DMS 273 (cell line): Measurements from ENCODE around the gene CLDN14.

Experiments used
- DNase-seq: peaks from one replicate; lab custom pipeline; 2025; ENCODE audit not compliant: unreplicated experiment; lab: John Stamatoyannopoulos, UW

CLDN14 gene

DNA sequence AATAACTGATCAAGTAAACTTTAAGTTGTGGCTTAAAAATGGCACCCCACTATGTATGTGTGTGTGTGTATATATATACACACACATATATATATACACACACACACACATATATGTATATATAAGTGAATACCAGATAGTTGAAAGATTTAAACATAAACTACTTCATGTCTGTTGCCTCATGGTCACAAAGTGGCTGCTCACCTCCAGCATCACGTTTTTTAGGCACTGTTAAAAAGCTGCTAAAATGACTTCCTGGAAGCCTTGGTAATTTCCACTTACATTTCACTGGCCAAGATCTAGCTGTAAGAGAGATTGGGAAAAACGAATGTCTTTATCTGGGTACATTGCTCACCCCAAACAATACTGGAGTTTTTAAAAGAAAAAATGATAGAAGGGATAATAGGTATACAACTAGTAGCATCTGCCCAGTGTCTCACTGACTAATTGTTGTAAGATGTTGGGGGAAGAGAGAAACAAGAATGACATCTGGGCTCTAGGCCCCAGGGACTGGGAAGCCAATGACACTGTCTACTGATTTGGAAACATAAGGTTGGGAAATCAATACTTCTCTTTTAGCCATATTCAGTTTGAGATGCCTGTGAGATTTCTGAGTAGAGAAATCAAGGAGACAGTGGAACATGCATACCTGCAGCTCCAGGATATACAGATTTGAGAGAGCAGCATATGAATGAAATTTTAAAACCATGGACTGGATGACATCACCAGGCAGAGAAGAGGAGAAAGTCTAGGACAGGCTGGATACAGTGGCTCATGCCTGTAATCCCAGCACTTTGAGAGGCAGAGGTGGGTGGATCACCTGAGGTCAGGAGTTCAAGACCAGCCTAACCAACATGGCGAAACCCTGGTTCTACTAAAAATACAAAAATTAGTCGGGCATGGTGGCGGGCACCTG lies 42.8 kb downstream of the CLDN14 start:
- no peak for DNase-seq

GRCh38 chr21:36434144-36434543 lies 45.8 kb downstream of the CLDN14 start:
- no peak for DNase-seq

DNA sequence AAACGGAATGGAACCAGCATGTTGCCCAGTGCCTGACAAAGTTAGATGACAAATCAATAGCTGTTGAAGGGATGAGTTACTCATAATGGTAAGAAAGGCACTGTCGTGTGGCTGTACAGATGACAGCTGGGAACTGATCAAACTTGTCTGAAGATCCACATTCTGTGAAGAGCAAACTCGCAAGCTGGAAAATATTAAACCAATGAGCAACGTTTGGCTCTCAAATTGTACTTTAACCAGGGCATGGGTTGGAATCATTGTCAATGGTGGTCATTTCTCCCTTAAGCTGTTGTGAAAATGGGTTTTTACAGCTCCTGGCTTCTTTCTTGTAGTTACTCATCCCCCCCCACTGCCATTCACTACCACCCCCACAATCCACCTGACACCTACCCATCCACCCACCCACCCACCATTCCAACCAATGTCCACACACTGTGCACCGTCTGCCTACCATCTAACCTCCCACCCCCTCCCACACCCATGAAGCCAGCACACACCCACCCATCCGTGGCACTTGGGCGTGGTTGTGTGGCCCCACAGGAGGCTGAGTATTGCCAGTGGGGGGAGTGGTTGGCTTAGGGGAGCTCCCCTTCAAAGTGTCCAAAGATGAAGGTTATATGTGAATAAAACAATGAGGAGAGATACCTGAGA lies 46.7 kb downstream of the CLDN14 start:
- DNase-seq, result no peak

- DNase-seq, result no peak
Measured at GRCh38 chr21:36431252-36431651, 48.7 kb downstream of the CLDN14 start.

DNA sequence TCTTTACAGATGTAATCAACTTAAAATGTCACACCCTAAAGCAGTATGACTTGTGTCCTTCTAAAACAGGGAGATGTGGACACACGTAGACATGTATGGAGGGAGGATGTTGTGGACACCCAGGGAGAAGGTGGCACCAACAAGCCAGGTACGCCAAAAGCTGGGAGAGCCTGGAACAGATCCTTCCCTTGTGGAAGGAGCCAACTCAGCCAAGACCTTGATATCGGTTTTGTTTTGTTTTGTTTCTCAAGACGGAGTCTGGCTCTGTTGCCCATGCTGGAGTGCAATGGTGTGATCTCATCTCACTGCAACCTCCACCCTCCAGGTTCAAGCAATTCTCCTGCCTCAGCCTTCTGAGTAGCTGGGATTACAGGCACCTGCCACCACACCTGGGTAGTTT lies 49.1 kb downstream of the CLDN14 start:
- DNase-seq, result no peak

DNA sequence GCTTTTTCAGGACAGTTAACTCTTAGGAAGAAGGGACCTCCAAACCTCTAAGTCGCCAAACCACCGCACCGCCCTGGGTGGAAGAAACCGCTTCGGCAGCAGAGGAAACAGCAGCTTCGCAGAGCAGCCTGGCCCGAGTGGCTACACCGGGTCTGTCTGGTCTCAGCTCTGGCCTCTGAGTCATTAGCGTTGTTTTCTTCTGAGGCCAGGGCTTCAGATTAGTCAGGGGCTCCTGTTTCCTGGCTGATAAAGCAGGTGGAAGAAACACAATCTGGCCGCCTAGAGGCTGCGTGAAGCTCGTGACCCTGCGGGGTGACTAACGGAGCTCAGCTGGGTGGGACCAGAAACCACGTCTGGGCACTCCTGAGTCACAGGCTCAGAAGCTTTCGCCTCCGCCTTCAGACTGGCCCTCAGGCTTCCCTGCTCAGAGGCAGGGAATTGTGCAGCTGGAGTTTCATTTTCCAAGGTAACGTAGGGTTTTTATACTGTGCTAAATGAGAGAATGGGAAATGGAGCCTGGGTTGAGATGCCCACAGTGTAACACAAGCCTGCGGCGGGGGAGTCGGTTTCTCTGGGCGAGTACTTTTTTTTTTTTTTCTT lies 49.9 kb downstream of the CLDN14 start:
- peak; percentile 77 for DNase-seq

DNA sequence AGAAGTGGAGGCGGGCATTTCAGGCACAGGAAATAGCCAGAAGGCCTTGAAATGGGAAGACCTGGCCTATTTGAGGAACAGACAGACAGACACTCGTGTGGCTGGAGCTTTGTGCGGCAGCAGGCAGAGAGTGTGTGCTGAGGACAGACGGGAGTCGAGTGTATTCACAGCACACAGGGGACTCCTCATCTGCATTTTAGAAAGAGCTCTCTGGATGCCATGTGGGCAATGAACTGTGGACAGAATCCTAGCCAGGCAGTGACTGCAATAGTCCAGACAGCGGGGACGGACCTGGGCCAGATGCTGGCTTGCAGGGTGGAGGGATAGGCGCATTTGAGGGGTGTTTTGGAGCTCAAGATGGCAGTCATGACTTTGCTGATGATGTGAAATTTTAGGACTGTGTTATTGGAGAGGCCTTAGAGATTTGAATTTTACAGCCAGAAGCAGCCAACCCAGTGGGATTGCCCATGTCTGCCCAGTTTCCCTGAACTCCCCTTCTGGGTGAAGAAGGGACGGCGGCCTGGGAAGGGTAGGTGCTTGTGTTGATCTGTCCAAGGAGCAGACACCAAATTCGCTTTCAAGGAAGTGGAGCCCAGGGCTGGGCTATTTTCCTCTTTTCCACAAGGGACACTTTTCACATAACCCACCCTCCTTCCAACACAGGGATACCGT lies 51.0 kb downstream of the CLDN14 start:
- peak; percentile 60 for DNase-seq

- DNase-seq, result no peak
Measured at GRCh38 chr21:36427502-36427901, 52.4 kb downstream of the CLDN14 start.

DNA sequence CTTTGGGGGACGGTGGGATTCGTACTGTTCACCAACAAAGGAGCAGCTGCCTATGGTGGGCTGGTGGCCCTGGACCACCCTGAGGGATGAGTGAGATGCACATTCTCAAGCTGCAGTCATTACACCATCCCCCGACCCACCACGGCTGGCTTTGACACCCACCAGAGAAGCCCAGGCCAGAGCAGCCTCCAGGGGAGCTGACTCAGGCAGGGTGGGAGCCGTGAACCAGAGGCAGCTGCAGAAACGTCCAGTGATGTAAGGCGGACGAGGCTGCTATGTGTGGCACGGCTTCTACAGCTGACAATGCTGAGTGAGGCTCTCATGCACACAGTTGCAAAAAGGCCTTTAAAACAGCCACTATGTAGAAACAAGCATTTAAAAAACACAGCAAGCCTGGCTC lies 54.6 kb downstream of the CLDN14 start:
- DNase-seq, result no peak

DNA sequence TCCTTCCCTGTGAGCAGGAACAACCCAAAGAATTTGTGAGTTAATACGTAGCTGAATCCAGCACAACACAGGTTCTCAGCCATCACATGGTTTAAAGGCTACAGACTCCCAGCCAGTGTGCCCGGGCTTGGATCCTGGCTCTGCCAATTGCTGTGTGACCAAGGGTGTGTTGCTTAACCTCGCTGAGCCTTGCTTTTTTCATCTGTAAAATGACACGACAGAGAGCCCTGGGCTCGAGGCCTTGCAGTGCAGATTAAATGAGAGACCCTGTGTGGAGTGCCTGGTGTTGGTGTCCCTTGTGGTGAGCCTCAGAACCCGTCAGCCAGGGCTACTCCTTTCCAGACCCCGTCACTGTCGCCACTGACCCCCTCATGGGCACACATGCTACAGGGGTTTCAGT lies 55.3 kb downstream of the CLDN14 start:
- no peak for DNase-seq

DNA sequence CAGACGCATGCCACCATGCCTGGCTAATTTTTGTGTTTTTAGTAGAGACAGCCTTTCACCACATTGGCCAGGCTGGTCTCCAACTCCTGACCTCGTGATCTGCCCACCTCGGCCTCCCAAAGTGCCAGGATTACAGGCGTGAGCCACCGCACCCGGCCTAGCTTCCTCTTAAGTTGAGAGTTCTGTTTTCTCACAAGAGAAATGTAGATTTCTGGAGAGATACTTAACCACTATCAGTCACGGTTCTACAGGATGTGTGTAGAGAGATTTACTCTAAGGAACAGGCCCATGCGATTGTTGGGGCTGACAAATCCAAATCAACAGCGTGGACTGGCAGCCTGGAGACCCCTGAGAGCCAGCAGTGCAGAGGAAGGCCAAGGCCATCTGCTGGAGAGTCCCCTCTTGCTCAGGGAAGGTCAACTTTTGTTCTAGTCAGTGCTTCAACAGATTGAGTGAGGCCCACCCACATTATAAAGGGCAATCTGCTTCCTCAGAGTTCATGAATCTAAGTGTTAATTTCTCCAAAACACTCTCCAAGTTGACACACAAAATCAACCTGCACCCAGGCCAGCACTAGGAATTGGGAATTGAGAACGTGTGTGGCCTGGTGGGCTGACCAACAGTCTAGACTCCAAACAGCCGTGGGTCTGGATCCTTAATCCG lies 56.0 kb downstream of the CLDN14 start:
- no peak for DNase-seq

DNA sequence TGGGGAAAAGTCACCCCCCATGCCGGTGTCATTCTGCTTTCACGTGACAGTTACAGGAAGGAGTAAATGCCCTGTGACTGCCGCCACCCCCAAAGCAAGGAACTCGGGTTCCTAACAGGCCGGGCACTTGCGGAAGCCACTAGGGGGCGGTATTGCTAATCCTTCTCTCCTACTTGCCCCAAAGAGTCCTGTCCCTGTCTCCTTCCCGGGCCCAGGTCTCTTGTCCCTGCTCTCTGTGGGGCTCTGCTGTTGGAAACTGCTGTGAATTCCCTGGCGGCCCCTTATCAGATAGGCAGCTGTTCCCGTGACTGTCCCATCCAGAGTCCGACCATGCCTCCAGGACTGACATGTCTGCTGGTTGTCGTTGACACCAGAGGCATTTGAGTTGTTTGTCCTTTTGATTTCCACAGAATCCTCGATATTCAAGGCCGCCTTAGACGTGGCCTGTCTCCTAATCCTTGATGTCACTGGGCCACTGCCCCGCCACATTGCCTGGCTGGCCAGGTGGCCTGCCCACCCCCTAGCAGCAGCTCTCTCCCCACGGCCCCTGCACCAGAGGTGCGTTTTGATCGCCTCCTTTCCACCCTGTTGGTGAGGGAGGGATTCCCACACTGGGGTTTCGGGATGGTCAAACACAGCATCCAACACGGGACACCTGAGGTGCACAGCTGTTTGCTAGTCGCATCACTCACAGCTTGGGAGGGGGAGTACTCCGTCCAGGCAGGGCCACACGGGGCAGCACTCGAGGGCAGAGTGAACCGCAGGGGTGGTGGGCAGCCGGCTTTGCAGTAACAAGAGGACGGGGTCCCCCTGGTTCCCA lies 57.4 kb downstream of the CLDN14 start:
- DNase-seq, result peak; percentile 83

DNA sequence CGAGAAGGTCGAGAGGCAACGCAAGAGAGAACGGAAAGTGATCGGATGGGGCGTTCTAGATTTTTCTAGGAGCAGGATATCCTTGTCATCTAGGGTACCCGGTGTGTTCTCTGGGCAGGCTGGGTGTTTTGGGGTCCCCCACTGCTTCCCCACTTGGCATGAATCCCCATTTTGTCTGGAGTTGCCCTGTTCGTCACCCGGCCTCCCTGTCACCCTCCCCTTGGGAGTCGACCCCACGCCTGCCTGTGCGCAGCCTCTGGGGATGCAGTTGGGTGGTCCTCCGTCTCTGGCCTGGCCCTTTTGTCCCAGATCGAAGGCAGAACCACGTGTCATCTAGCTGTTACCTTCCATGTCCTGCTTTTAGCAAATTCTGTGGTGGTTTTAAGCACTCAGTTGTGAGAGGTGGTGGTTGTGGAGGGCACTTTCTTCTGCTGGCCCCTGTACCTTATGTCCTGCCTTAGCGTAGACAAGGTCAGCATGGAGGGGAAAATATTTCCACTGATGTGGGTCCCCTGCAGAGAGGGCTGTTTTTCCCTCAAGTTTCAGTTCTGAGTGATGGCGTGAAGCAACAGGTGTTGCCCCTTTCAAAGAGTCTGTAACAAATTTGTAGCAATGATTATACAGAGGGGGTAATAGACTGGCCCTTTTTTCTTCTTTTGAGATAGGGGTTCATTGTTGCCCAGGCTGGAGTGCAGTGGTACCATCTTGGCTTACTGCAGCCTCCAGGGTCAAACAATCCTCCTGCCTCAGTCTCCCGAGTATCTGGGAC lies 59.2 kb downstream of the CLDN14 start:
- no peak for DNase-seq

DNA sequence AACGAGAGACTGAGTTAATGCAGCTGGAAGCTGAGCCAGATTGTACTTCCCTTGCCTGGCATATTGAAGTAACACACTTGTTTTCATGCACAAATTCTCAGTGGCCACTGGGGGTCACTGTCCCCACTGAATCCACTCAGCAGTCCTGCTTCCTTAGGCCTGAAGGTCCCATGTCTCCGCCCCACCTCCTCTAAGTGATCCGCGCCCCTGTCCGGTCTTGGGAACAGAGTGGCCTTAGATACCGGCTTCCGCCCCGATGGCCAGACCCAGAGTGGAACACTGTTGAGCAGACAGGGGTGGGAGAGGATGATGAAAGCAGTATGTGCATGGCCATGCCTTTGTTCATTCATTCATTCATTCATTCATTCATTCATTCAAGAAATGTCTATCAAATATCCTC lies 59.9 kb downstream of the CLDN14 start:
- peak; percentile 87 for DNase-seq

GRCh38 chr21:36419241-36419640 lies 60.7 kb downstream of the CLDN14 start:
- no peak for DNase-seq

GRCh38 chr21:36415375-36415774 lies 64.5 kb downstream of the CLDN14 start:
- no peak for DNase-seq

GRCh38 chr21:36412916-36413315 lies 67.0 kb downstream of the CLDN14 start:
- DNase-seq, result no peak

- no peak for DNase-seq
Measured at GRCh38 chr21:36411301-36411700, 68.6 kb downstream of the CLDN14 start.
